Measurements from ENCODE around the gene MB.

Gene MB

DNA sequence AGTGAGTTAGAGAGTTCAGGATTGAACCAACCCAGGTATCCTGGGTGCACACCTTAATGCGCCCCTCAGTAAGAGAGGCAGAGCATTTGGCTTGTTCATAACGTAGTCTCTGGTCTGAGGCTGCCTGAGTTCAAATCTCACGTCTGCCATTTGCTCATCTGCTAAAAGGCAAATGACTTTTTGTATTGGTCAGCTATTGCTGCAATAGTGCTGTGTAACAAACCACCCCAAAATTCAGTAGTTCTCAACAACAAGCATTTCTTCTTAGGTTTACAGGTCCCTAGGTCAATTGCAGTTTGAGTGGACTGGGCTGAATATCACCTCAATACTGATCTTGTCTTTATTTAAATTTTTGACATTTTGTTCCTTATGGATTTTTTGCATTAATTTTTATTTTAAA is 58.4 kb downstream of the MB start:
- TF ChIP-seq ZNF274 (IDR thresholded peaks at IDR 0.05; ENCODE audit: low read depth, low read length): no peak
- H3K4me3 ChIP-seq (ENCODE audit: low read length): no peak overlapping the region

DNA sequence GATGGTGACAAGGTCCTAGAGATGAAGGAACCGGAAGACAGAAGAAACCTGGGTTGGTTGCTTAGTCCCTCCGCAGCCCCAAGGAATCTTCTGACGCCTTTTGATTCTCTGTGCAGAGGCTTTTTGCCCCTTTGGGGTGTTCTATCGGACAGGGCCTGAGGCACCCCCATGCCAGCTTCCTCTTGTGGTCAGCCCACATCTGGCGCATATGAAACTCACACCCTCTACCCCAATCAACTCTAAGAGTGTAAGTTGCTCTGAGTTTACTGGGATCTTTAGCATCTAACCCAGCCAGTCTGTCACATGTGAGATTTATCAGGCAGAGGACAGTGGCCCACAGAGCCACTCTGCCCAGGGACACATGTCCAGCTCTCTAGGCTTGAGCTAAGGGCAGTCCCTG is 59.1 kb downstream of the MB start:
- no peak for TF ChIP-seq ZNF274 (IDR thresholded peaks at IDR 0.05; ENCODE audit: low read depth, low read length)
- no peak overlapping the region for H3K4me3 ChIP-seq (ENCODE audit: low read length)
